Fibroblast of lung (primary cell): Measurements from ENCODE around the gene RFX8. TPM values are rescaled to one million over a fixed set of nuclear protein-coding genes. Genes with fewer than 3 reads are reported as not detected.
"Not testable (repeated sequence)": the region's sequence is repeated elsewhere in the genome, so short reads cannot be mapped to it uniquely, and the experiment has no call there.

ENCODE experiments used
- DNase-seq, 2 donors: peaks; one replicate each; pipeline versions ENCODE4 v3.0.0 to v3.0.0-alpha.2; 2010; ENCODE audit warnings: low read depth in 2 of 2
- H2AFZ ChIP-seq: 2 replicates; pipeline ENCODE4 v1.5.1; 2012; ENCODE audit warnings: low read length, control low read depth, inconsistent platforms
- H3K27ac ChIP-seq: 2 replicates; pipeline ENCODE4 v1.5.1; 2011; ENCODE audit warnings: low read length, control low read depth; ENCODE audit not compliant: insufficient read depth
- H3K27me3 ChIP-seq: 2 replicates; pipeline ENCODE4 v1.5.1; 2011; ENCODE audit warnings: mild to moderate bottlenecking, low read length; ENCODE audit not compliant: control insufficient read depth, insufficient read depth
- H3K36me3 ChIP-seq: 2 replicates; pipeline ENCODE4 v1.5.1; 2011; ENCODE audit warnings: low read length; ENCODE audit not compliant: control insufficient read depth, insufficient read depth
- H3K4me1 ChIP-seq: 2 replicates; pipeline ENCODE4 v1.5.1; 2011; ENCODE audit warnings: low read length; ENCODE audit not compliant: control insufficient read depth, insufficient read depth; ENCODE audit errors: extremely low read depth
- H3K4me2 ChIP-seq: 2 replicates; pipeline ENCODE4 v1.5.1; 2011; ENCODE audit warnings: low read length, control low read depth; ENCODE audit not compliant: insufficient read depth; ENCODE audit errors: extremely low read depth
- H3K4me3 ChIP-seq, 4 experiments: fragments of 200-600 bp in 1 of 4; sonication (generic) in 1 of 4; replicated peaks in 1 of 4; 2 replicates each; pipeline ENCODE4 v1.5.1; 2011 to 2016; ENCODE audit warnings: low read length in 4 of 4, low read depth in 3 of 4, mild to moderate bottlenecking in 3 of 4, control low read depth in 2 of 4, inconsistent platforms in 1 of 4, mixed read lengths in 1 of 4; ENCODE audit not compliant: insufficient read depth in 1 of 4; ENCODE audit errors: control extremely low read depth in 1 of 4
- H3K79me2 ChIP-seq: 2 replicates; pipeline ENCODE4 v1.5.1; 2012; ENCODE audit warnings: mild to moderate bottlenecking, low read length, inconsistent platforms; ENCODE audit not compliant: control insufficient read depth, insufficient read depth
- H3K9ac ChIP-seq: 2 replicates; pipeline ENCODE4 v1.5.1; 2011; ENCODE audit warnings: mild to moderate bottlenecking, low read length, control low read depth; ENCODE audit not compliant: insufficient read depth
- H3K9me3 ChIP-seq: 2 replicates; pipeline ENCODE4 v1.5.1; 2012; ENCODE audit warnings: low read depth, low read length; ENCODE audit not compliant: control insufficient read depth, insufficient read depth
- H4K20me1 ChIP-seq: 2 replicates; pipeline ENCODE4 v1.5.1; 2011; ENCODE audit warnings: low read length; ENCODE audit not compliant: control insufficient read depth, insufficient read depth; ENCODE audit errors: extremely low read depth
- CTCF ChIP-seq, 2 donors: IDR thresholded peaks in 1 of 2; conservative IDR thresholded peaks in 1 of 2; 1 replicate in 1 of 2; 2 replicates in 1 of 2; pipeline ENCODE4 v1.5.1; 2011 to 2012; ENCODE audit warnings: low read length in 2 of 2, control low read depth in 1 of 2, inconsistent platforms in 1 of 2, low read depth in 1 of 2, mild to moderate bottlenecking in 1 of 2
- EZH2 ChIP-seq: IDR thresholded peaks from 2 replicates; pipeline ENCODE4 v1.5.1; 2012; ENCODE audit warnings: low read length, control low read depth, mild to moderate bottlenecking; ENCODE audit errors: missing control alignments
- polyA plus RNA-seq, 2 donors: library from polyadenylated mRNA; depleted of rRNA in 1 of 2; stranded (reverse) in 1 of 2; unstranded in 1 of 2; fragments of >200 nt; gene quantifications; 2 replicates each; pipeline ENCODE4 v1.2.1, GENCODE V29; 2011 to 2012; ENCODE audit warnings: missing spikeins in 1 of 2
- total RNA-seq: library from RNA; depleted of rRNA; stranded (reverse); fragments of >200 nt; gene quantifications from 2 replicates; pipeline ENCODE4 v1.2.1, GENCODE V29; 2014

Gene RFX8
- total and polyA plus RNA-seq, 2 donors (not counting 1 experiment from before 2014, with no cell fraction given): 4.3 to 12.4 TPM

GRCh38 chr2:101355401-101356054 is 119.4 kb downstream of the RFX8 start:
- H3K27ac ChIP-seq: no peak overlapping the region
- H3K4me1 ChIP-seq: no peaks in the 10 kb centered on the region
- no peak overlapping the region for H3K9ac ChIP-seq
- H3K4me2 ChIP-seq: no peak overlapping the region
- no peak overlapping the region for H2AFZ ChIP-seq
- H3K9me3 ChIP-seq: no peaks in the 10 kb centered on the region
- H3K79me2 ChIP-seq: no peaks in the 10 kb centered on the region
- DNase-seq: no peak
- H3K36me3 ChIP-seq: no peaks in the 10 kb centered on the region
- H3K4me3 ChIP-seq: no peak overlapping the region
- no peaks in the 10 kb centered on the region for H3K27me3 ChIP-seq
- no peak for TF ChIP-seq CTCF (conservative IDR thresholded peaks at IDR 0.05 in 1 of 2, IDR thresholded peaks at IDR 0.05 in 1 of 2; ENCODE audit: low read depth in 1 of 2, low read length in 2 of 2)
- TF ChIP-seq EZH2: no peak
- H4K20me1 ChIP-seq: no peaks in the 10 kb centered on the region

DNA sequence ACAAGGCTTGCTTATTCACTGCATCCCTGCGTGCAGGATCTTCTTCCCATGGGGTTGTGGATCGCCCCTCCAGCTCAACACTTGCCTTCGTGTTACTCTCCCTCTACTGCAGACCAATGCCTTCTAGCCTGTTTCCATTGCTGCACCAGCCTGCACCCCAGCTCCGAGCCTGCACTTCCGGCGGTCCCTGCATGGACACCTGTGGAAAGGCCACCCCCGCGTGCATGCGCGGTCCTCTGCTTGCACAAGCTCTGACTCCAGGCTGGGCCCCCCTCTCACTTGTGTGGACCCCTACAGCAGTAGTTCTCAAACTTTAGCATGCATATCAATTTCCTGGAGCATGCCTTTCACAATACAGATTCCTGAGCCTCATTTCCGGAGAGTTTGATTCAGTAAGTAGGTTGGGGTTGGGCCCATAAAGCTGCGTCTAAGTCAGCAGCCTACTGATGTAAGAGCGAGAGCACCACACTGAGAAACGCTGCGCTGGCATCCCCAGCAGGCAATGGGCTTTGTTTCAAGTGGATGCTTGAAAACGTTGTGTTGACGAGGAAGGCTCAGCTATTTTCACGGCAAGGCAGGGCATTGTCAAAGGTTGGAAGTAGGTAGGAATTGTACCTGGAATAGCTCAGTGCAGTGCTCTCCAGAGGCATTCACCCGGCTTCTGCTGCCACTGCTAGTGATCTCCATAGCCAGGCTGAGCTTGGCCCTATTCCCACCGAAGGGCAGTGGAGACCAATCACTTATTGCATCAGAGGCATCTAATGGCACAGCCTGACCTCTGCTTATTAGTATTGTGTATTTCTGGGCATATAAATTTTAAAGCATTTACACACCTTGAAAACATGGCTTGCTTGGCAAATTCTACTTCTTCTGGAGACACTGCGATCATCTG is 120.2 kb downstream of the RFX8 start:
- Histone ChIP-seq H4K20me1 (no peaks in the 10 kb centered on the region), H3K79me2 (no peaks in the 10 kb centered on the region)
- TF ChIP-seq CTCF (conservative IDR thresholded peaks at IDR 0.05 in 1 of 2, IDR thresholded peaks at IDR 0.05 in 1 of 2; ENCODE audit: low read depth in 1 of 2, low read length in 2 of 2) (no peak), EZH2 (no peak)

DNA sequence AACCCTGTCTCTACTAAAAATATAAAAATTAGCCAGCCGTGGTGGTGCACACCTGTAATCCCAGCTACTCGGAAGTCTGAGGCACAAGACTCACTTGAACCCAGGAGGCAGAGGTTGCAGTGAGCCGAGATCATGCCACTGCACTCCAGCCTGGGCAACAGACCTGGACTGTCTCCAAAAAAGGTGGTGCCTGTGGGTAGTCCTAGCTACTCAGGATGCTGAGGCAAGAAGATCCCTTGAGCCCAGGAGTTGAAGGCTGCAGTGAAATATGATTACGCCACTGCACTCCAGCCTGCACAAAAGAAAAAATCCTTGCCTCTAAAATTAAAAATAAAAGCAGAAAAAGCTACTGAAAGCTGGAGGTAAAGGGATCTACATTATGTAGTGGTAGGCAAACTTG is 122.3 kb downstream of the RFX8 start:
- H3K4me2 ChIP-seq, H3K27ac ChIP-seq, H3K27me3 ChIP-seq, H2AFZ ChIP-seq, H3K79me2 ChIP-seq, DNase-seq, H4K20me1 ChIP-seq, H3K4me3 ChIP-seq, H3K36me3 ChIP-seq, H3K9ac ChIP-seq, H3K9me3 ChIP-seq, H3K4me1 ChIP-seq: not testable (repeated sequence)

More for the DNA sequence above, 120.2 kb downstream of the RFX8 start:
- H2AFZ ChIP-seq: no peak overlapping the region
- no peaks in the 10 kb centered on the region for H3K9me3 ChIP-seq
- H3K4me2 ChIP-seq: no peak overlapping the region
- H3K27me3 ChIP-seq: no peaks in the 10 kb centered on the region
- no peaks in the 10 kb centered on the region for H3K4me1 ChIP-seq
- DNase-seq: no peak
- H3K27ac ChIP-seq: no peak overlapping the region
- H3K4me3 ChIP-seq: no peak overlapping the region
- no peak overlapping the region for H3K9ac ChIP-seq
- H3K36me3 ChIP-seq: no peaks in the 10 kb centered on the region
